ENCODE measurements around the gene DUSP3. TPM values are rescaled to one million over a fixed set of nuclear protein-coding genes. Genes with fewer than 3 reads are reported as not detected.

DUSP3 gene
- total RNA-seq, 1 experiment from 2014 or later = 16.9 TPM

DNA sequence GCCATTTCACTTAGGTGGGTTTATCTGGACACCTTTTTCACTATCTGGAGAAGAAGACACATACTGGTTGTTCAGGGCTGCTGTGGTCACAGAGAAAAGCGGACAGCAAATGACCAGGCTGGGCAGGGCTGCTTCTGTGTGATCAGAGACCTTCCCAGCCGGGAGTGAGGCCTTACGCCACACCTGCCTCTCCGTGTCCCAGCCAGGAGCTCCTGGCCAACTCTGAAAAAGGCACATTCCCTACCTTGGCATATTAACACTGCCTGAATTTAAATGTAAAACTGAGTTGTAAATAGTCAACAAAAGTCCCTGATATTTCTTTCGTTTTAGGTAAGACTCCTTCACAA lies 11.1 kb downstream of the DUSP3 start:
- peaks cover 3 to 4% of the 10 kb centered on the region in 2 experiments for H3K4me1 Mint-ChIP-seq
- Histone ChIP-seq H2BK20ac (ENCODE audit: low read depth, low read length, poor library complexity, severe bottlenecking) (no peak overlapping the region), H2BK5ac (ENCODE audit: insufficient read length, low read length) (no peak overlapping the region), H2AFZ (ENCODE audit: low read length) (no peak overlapping the region), H3K56ac (ENCODE audit: insufficient read length, low read depth, low read length) (no peak overlapping the region), H3K23ac (ENCODE audit: insufficient read length, low read depth, low read length) (no peak overlapping the region), H3K4ac (ENCODE audit: low read depth, low read length) (no peak overlapping the region), H3K79me2 (ENCODE audit: insufficient read depth, low read length) (no peaks in the 10 kb centered on the region), H4K20me1 (ENCODE audit: control insufficient read depth, insufficient read depth, insufficient read length) (no peaks in the 10 kb centered on the region), H3K9me3 (ENCODE audit: control insufficient read depth, low read depth, low read length) (no peaks in the 10 kb centered on the region), H4K8ac (replicated peaks; ENCODE audit: insufficient read length, low read depth, low read length) (no peak overlapping the region), H2BK120ac (ENCODE audit: low read depth, low read length, poor library complexity, severe bottlenecking) (no peak overlapping the region), H3K23me2 (ENCODE audit: insufficient read length, low read depth, low read length, poor library complexity, severe bottlenecking) (no peaks in the 10 kb centered on the region), H2AK5ac (ENCODE audit: insufficient read length, low read length) (no peak overlapping the region), H3K27me3 (ENCODE audit: insufficient read depth, low read length) (no peaks in the 10 kb centered on the region), H3K9ac (ENCODE audit: extremely low read depth, insufficient read length, low read length) (no peak overlapping the region), H3K27ac (ENCODE audit: insufficient read length, low read depth, low read length) (no peak overlapping the region), H3K4me2 (ENCODE audit: insufficient read depth, insufficient read length, low read length) (no peak overlapping the region), H3K79me1 (ENCODE audit: insufficient read depth, low read depth, low read length, poor library complexity, severe bottlenecking) (no peaks in the 10 kb centered on the region), H2BK12ac (ENCODE audit: insufficient read length, low read depth, low read length) (no peak overlapping the region), H3K4me1 (ENCODE audit: insufficient read depth, low read length) (no peaks in the 10 kb centered on the region), H4K91ac (ENCODE audit: insufficient read length, low read depth, low read length) (no peak overlapping the region), H3T11ph (ENCODE audit: low read length) (no peak overlapping the region), H4K5ac (ENCODE audit: insufficient read length, low read depth, low read length) (no peak overlapping the region), H3K14ac (ENCODE audit: insufficient read depth, low read length) (no peak overlapping the region), H3K18ac (ENCODE audit: insufficient read length, low read depth, low read length) (no peak overlapping the region), H2BK15ac (ENCODE audit: low read depth, low read length) (no peak overlapping the region)
- peaks cover 0 to 38% (median 32%) of the 10 kb centered on the region in 3 experiments for H3K36me3 Mint-ChIP-seq (ENCODE audit: insufficient read depth in 1 of 3, low read depth in 3 of 3)
- no peaks in the 10 kb centered on the region for H3K9me3 Mint-ChIP-seq
- TF ChIP-seq, protein P1, sequence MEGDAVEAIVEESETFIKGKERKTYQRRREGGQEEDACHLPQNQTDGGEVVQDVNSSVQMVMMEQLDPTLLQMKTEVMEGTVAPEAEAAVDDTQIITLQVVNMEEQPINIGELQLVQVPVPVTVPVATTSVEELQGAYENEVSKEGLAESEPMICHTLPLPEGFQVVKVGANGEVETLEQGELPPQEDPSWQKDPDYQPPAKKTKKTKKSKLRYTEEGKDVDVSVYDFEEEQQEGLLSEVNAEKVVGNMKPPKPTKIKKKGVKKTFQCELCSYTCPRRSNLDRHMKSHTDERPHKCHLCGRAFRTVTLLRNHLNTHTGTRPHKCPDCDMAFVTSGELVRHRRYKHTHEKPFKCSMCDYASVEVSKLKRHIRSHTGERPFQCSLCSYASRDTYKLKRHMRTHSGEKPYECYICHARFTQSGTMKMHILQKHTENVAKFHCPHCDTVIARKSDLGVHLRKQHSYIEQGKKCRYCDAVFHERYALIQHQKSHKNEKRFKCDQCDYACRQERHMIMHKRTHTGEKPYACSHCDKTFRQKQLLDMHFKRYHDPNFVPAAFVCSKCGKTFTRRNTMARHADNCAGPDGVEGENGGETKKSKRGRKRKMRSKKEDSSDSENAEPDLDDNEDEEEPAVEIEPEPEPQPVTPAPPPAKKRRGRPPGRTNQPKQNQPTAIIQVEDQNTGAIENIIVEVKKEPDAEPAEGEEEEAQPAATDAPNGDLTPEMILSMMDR (conservative IDR thresholded peaks at IDR 0.05) = no peak
- no CpG with 5 or more reads among the region's 5 CpGs for WGBS (ENCODE audit: extremely low coverage, insufficient read length, low lambda C conversion rate)
- no peak overlapping the region for H3K27ac Mint-ChIP-seq
- H3K4me3 Mint-ChIP-seq = no peak overlapping the region
- DNase-seq = no peak
- H3K27me3 Mint-ChIP-seq (ENCODE audit: low read depth) = no peaks in the 10 kb centered on the region
